Measurements from ENCODE around the gene ZNF790.

The ZNF790 gene

DNA sequence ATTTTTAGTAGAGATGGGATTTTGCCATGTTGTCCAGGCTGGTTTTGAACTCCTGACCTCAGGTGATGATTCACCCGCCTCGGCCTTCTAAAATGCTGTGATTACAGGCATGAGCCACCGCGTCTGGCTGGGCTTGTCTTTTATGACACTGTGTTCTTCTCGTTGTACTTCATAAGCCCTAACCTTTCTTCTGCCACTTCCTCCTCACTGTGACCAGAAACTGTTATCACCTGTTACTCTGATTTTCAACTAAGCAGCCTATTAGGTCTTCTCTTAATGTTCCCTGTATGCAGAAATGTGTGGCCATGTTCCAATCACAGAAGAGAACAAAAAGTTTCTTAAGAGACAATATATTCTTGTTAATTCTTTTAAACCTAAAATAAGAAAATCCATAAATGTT, 16.4 kb downstream of the ZNF790 start:
- TF ChIP-seq POLR2AphosphoS5 (IDR thresholded peaks at IDR 0.05; ENCODE audit: low read depth) = no peak
- no peak for TF ChIP-seq GABPA (IDR thresholded peaks at IDR 0.05; ENCODE audit: low read depth)
- no peak for TF ChIP-seq CTCF (IDR thresholded peaks at IDR 0.05; ENCODE audit: insufficient read depth, low read length)
- TF ChIP-seq, protein P1, sequence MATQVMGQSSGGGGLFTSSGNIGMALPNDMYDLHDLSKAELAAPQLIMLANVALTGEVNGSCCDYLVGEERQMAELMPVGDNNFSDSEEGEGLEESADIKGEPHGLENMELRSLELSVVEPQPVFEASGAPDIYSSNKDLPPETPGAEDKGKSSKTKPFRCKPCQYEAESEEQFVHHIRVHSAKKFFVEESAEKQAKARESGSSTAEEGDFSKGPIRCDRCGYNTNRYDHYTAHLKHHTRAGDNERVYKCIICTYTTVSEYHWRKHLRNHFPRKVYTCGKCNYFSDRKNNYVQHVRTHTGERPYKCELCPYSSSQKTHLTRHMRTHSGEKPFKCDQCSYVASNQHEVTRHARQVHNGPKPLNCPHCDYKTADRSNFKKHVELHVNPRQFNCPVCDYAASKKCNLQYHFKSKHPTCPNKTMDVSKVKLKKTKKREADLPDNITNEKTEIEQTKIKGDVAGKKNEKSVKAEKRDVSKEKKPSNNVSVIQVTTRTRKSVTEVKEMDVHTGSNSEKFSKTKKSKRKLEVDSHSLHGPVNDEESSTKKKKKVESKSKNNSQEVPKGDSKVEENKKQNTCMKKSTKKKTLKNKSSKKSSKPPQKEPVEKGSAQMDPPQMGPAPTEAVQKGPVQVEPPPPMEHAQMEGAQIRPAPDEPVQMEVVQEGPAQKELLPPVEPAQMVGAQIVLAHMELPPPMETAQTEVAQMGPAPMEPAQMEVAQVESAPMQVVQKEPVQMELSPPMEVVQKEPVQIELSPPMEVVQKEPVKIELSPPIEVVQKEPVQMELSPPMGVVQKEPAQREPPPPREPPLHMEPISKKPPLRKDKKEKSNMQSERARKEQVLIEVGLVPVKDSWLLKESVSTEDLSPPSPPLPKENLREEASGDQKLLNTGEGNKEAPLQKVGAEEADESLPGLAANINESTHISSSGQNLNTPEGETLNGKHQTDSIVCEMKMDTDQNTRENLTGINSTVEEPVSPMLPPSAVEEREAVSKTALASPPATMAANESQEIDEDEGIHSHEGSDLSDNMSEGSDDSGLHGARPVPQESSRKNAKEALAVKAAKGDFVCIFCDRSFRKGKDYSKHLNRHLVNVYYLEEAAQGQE (IDR thresholded peaks at IDR 0.05; ENCODE audit: insufficient replicate concordance, low read depth) = no peak
- TF ChIP-seq SPI1 (IDR thresholded peaks at IDR 0.05; ENCODE audit: borderline replicate concordance, low read depth) = no peak
- DNase-seq (ENCODE audit: low read depth in 1 of 2, low spot score in 1 of 2) = no peak
- Histone ChIP-seq H3K27ac (replicated peaks) (no peak overlapping the region), H3K27me3 (ENCODE audit: insufficient read depth, poor library complexity, severe bottlenecking) (no peaks in the 10 kb centered on the region), H3K4me3 (replicated peaks; ENCODE audit: insufficient read depth, low read length) (no peak overlapping the region)

GRCh38 chr19:36819130-36819630, 19.0 kb downstream of the ZNF790 start:
- no peak for TF ChIP-seq CTCF (IDR thresholded peaks at IDR 0.05; ENCODE audit: insufficient read depth, low read length)
- TF ChIP-seq GABPA (IDR thresholded peaks at IDR 0.05; ENCODE audit: low read depth) = no peak
- TF ChIP-seq, protein P1 (IDR thresholded peaks at IDR 0.05; ENCODE audit: insufficient replicate concordance, low read depth) = no peak
- no peak for TF ChIP-seq POLR2AphosphoS5 (IDR thresholded peaks at IDR 0.05; ENCODE audit: low read depth)
- Histone ChIP-seq H3K4me3 (replicated peaks; ENCODE audit: insufficient read depth, low read length) (no peak overlapping the region), H3K27ac (replicated peaks) (no peak overlapping the region), H3K27me3 (ENCODE audit: insufficient read depth, poor library complexity, severe bottlenecking) (no peaks in the 10 kb centered on the region)
- no peak for DNase-seq (ENCODE audit: low read depth in 1 of 2, low spot score in 1 of 2)

DNA sequence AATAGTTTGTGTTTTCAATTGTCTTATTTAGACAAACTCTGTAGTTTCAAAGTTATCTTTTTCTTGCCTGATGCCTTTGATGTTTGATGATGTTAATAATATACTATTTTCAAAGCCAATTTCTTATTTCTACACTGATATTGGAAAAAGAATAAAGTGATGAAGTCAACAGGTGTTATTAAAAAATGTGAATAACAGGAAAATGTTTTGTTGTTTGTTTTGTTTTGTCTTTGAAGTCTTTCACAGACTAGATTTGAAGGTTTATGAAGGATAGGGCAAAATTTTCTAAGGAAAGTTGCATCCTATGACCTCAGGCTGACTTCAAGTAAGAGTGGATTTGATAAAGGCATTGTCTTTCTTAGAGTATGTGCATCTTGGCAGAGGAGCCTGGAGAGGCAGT, 31.2 kb downstream of the ZNF790 start:
- H3K4me3 ChIP-seq (replicated peaks; ENCODE audit: insufficient read depth, low read length) = no peak overlapping the region
- no peaks in the 10 kb centered on the region for H3K27me3 ChIP-seq (ENCODE audit: insufficient read depth, poor library complexity, severe bottlenecking)
- DNase-seq (ENCODE audit: low read depth in 1 of 2, low spot score in 1 of 2) = no peak
- no peak overlapping the region for H3K27ac ChIP-seq (replicated peaks)
- TF ChIP-seq CTCF (IDR thresholded peaks at IDR 0.05; ENCODE audit: insufficient read depth, low read length) (no peak), POLR2AphosphoS5 (IDR thresholded peaks at IDR 0.05; ENCODE audit: low read depth) (no peak), SPI1 (IDR thresholded peaks at IDR 0.05; ENCODE audit: borderline replicate concordance, low read depth) (no peak), GABPA (IDR thresholded peaks at IDR 0.05; ENCODE audit: low read depth) (no peak)
- TF ChIP-seq, protein P1 (IDR thresholded peaks at IDR 0.05; ENCODE audit: insufficient replicate concordance, low read depth) = no peak

Measured in HL-60 (cell line).